HUES64 (cell line): ENCODE data around the gene JADE2.

Experiments used
- H3K27ac ChIP-seq: 2 replicates; pipeline ENCODE4 v1.7.0; 2013; ENCODE audit warnings: low read depth, low read length, inconsistent platforms
- H3K27me3 ChIP-seq: 2 replicates; pipeline ENCODE4 v1.6.1; 2013; ENCODE audit warnings: mild to moderate bottlenecking, low read length; ENCODE audit not compliant: insufficient read depth
- H3K36me3 ChIP-seq: 2 replicates; pipeline ENCODE4 v1.6.1; 2013; ENCODE audit warnings: mild to moderate bottlenecking, low read length; ENCODE audit not compliant: insufficient read depth
- H3K4me1 ChIP-seq: 2 replicates; pipeline ENCODE4 v1.6.1; 2013; ENCODE audit warnings: mild to moderate bottlenecking, low read length, moderate library complexity; ENCODE audit not compliant: insufficient read depth
- H3K4me3 ChIP-seq: 2 replicates; pipeline ENCODE4 v1.5.1; 2013; ENCODE audit warnings: mild to moderate bottlenecking, low read length, moderate library complexity
- H3K9ac ChIP-seq: 2 replicates; pipeline ENCODE4 v1.6.1; 2013; ENCODE audit warnings: mild to moderate bottlenecking, low read depth, low read length
- H3K9me3 ChIP-seq: 2 replicates; pipeline ENCODE4 v1.6.1; 2013; ENCODE audit warnings: low read depth, low read length; ENCODE audit not compliant: insufficient read depth
- WGBS: fragments of 150-250, 120-280 bp; methylation state at CpG from one replicate; pipeline ENCODE4 v1.1.7; 2013; ENCODE audit warnings: missing lambda C conversion rate; 5-methylcytosine and 5-hydroxymethylcytosine counted together

The JADE2 gene

DNA sequence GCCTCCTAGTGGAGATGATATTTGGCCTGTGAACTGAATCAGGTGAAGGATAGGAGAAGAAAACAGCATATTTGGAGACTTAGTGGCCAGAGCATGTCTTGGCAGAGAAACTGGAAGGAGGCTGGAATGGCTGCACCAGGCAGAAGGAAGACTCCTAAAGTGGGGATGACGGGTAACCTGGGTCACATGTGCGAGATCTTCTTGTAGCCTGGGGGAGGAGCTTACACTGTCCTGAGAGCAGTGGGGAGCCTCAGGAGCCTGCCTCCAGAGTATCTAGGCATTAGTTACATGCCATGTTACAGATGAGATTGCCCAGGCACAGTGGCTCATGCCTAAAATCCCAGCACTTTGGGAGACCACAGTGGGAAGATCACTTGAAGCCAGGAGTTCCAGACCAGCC is 49.8 kb downstream of the JADE2 start:
- no peak overlapping the region for H3K9ac ChIP-seq
- H3K36me3 ChIP-seq: peaks cover 83% of the 10 kb centered on the region
- 88% methylated on average over 2 of the region's 2 CpGs for WGBS

DNA sequence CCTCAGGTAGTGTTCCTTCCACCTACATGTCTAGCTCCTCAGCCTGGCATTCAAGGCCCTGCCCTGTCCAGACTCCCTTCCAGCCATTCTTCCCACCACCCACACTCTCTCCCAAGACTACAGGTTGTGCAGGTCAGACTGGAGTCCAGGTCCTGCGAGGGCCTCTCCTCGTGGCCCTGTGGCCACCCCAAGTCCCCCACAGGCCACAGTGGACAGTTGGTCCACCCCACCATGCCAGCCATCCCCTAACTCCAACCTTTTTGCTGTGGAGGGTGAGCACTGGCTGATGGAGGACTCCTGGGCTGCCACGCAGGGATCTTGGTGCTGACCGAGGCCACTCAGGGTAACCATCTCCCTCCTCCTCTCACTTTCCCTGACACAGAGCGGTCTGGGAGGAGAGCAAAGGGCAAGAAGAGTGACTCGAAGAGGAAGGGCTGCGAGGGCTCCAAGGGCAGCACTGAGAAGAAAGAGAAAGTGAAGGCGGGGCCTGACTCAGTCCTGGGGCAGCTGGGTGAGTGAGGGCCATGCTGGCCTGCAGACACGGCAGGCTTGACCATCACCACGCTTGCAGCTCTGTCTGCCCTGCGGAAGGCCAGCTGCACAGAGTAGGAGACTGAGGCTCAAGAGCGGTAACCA is 51.0 kb downstream of the JADE2 start:
- Histone ChIP-seq H3K27ac (no peak overlapping the region), H3K36me3 (peaks cover 82% of the 10 kb centered on the region)

More for the DNA sequence above, 49.8 kb downstream of the JADE2 start:
- H3K4me3 ChIP-seq: no peak overlapping the region
- no peaks in the 10 kb centered on the region for H3K4me1 ChIP-seq
- H3K27ac ChIP-seq: no peak overlapping the region
- H3K27me3 ChIP-seq: no peaks in the 10 kb centered on the region
- H3K9me3 ChIP-seq: no peaks in the 10 kb centered on the region

DNA sequence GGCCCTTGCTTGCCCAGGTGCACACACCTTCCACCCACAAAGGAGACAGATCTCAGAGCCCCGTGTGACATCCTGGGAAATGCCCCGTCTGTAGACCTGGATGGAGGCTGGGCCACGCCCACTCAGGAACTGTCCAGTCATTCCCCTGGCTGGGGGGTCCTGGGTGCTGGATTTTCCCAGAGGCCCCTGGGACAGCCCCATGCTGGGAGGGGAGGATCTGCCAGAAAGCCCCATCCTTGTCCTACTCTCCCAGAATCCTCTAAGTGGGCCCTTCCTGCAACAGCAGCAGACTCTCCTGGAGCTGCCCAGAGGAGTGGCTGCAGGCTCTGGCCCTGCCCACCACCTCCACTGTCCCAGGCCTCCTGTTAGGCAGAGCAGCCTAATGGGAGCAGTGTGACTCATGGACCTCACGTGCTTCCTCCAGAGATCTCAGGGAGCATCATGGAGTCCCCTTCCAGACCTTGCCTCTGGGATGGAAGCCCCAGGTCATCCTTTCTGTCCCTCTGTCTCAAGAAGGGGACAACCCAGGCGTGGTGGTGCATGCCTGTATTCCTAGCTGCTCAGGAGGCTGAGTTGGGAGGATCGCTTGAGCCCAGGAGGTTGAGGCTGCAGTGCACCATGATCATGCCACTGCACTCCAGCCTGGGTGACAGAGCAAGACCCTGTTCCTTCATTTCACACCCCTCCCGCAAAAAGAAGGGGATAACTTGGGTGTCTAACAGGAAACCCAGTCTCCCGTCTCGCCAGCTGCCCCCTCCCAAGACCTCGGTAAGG is 51.7 kb downstream of the JADE2 start:
- H3K27ac ChIP-seq: no peak overlapping the region
- no peak overlapping the region for H3K4me3 ChIP-seq
- no peaks in the 10 kb centered on the region for H3K9me3 ChIP-seq
- no peaks in the 10 kb centered on the region for H3K27me3 ChIP-seq
- peaks cover 76% of the 10 kb centered on the region for H3K36me3 ChIP-seq
- no peak overlapping the region for H3K9ac ChIP-seq
- WGBS: 76% methylated on average over 10 of the region's 10 CpGs
- H3K4me1 ChIP-seq: no peaks in the 10 kb centered on the region

More for the DNA sequence above, 51.0 kb downstream of the JADE2 start:
- no peaks in the 10 kb centered on the region for H3K27me3 ChIP-seq
- 93% methylated on average over 12 of the region's 12 CpGs for WGBS
- H3K4me1 ChIP-seq: no peaks in the 10 kb centered on the region
- H3K9me3 ChIP-seq: no peaks in the 10 kb centered on the region
- no peak overlapping the region for H3K4me3 ChIP-seq
- H3K9ac ChIP-seq: peak overlapping the region; percentile 6; the same call in 1 of the 2 replicates

DNA sequence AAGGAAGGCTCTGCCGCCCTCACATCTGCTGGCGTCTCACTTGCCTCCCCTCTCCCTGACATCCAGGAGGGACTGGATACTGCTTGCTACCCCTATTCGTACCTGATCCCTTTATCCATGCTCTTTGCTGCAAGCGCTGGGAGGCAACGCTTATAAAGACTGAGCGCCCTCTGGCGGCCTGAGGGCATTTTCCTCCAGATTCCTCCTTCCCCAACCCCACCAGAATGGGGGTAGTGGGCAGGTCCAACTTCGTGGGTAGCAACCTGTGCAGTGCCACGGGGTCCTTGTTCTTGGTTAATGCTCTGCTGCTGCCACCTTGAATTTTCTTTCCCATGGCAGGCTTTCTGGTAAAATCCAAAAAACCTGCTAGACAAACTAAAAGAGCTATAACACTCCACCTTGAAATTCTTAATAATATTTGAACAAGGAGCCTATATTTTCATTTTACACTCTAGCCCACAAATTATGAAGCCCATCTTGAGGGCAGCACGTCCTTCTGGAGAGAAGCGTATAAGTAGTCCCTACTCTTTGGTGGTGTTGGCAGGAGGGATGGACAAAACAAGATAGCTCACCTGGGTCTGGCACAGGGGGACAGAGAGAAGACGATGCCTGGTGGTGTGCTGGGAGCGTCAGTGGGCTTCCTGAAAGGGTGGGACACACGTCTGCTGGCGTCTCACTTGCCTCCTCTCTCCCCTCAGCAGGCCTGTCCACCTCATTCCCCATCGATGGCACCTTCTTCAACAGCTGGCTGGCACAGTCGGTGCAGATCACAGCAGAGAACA is 52.5 kb downstream of the JADE2 start:
- WGBS: 49% methylated on average over 17 of the region's 17 CpGs
- peaks cover 70% of the 10 kb centered on the region for H3K36me3 ChIP-seq
- no peaks in the 10 kb centered on the region for H3K4me1 ChIP-seq
- no peaks in the 10 kb centered on the region for H3K9me3 ChIP-seq
- H3K9ac ChIP-seq: no peak overlapping the region
- H3K4me3 ChIP-seq: no peak overlapping the region
- no peak overlapping the region for H3K27ac ChIP-seq
- no peaks in the 10 kb centered on the region for H3K27me3 ChIP-seq

DNA sequence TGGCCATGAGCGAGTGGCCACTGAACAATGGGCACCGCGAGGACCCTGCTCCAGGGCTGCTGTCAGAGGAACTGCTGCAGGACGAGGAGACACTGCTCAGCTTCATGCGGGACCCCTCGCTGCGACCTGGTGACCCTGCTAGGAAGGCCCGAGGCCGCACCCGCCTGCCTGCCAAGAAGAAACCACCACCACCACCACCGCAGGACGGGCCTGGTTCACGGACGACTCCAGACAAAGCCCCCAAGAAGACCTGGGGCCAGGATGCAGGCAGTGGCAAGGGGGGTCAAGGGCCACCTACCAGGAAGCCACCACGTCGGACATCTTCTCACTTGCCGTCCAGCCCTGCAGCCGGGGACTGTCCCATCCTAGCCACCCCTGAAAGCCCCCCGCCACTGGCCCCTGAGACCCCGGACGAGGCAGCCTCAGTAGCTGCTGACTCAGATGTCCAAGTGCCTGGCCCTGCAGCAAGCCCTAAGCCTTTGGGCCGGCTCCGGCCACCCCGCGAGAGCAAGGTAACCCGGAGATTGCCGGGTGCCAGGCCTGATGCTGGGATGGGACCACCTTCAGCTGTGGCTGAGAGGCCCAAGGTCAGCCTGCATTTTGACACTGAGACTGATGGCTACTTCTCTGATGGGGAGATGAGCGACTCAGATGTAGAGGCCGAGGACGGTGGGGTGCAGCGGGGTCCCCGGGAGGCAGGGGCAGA is 53.3 kb downstream of the JADE2 start:
- Histone ChIP-seq H3K4me3 (no peak overlapping the region), H3K9ac (no peak overlapping the region), H3K27ac (no peak overlapping the region), H3K36me3 (peaks cover 63% of the 10 kb centered on the region), H3K27me3 (no peaks in the 10 kb centered on the region), H3K4me1 (no peaks in the 10 kb centered on the region), H3K9me3 (no peaks in the 10 kb centered on the region)
- WGBS: 97% methylated on average over 32 of the region's 32 CpGs

DNA sequence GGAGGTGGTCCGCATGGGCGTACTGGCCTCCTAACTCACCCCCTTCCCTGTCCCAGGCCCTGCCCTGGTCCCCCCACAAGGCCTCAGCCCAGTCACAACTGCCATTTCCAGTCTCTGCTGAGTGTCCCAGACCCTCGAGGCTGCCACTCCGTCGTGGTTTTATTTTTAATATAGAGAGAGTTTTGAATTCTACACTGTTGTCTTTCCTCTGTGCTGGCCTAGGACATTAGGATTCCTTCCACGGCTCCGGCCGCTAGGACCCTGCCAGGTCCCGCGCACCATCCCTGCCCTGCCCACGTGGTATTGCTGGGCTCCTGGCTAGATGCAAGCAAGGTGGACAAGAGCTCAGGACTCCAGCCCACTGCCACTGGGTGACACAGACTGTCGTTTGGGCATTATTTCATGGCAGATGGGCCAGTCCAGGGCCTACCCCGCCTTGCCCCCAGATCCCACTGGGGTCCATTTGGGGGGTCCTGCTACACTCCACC is 53.9 kb downstream of the JADE2 start:
- H3K4me1 ChIP-seq: no peaks in the 10 kb centered on the region
- WGBS: 94% methylated on average over 13 of the region's 13 CpGs
- H3K4me3 ChIP-seq: no peak overlapping the region
- H3K27ac ChIP-seq: no peak overlapping the region
- H3K9ac ChIP-seq: no peak overlapping the region
- no peaks in the 10 kb centered on the region for H3K27me3 ChIP-seq
- H3K9me3 ChIP-seq: no peaks in the 10 kb centered on the region
- peaks cover 57% of the 10 kb centered on the region for H3K36me3 ChIP-seq

DNA sequence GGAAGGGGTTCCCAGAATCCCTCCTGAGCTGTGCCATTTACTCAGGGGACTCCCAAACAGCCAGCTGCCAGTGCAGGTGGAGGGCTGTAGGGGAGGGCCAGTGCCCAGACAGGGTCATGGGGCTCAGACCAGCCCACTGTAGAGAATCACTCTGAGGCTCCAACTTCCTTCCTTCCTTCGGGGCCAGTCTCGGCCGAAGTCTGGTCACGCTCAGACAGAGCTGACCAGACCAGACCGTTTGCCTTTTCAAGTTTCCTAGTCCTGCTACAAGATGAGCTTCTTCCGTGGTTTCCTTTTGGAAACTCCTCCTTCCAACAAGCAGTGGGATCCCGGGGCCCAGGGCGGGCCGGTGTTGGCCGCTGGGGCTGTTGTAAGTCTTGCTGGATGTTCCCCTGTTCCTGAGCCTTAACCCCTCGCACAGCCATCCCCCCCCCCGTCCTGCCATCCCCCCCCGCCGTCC is 54.6 kb downstream of the JADE2 start:
- Histone ChIP-seq H3K4me3 (no peak overlapping the region), H3K27ac (no peak overlapping the region), H3K27me3 (no peaks in the 10 kb centered on the region), H3K9ac (no peak overlapping the region), H3K36me3 (peaks cover 50% of the 10 kb centered on the region), H3K4me1 (no peaks in the 10 kb centered on the region), H3K9me3 (no peaks in the 10 kb centered on the region)
- 93% methylated on average over 10 of the region's 14 CpGs for WGBS

DNA sequence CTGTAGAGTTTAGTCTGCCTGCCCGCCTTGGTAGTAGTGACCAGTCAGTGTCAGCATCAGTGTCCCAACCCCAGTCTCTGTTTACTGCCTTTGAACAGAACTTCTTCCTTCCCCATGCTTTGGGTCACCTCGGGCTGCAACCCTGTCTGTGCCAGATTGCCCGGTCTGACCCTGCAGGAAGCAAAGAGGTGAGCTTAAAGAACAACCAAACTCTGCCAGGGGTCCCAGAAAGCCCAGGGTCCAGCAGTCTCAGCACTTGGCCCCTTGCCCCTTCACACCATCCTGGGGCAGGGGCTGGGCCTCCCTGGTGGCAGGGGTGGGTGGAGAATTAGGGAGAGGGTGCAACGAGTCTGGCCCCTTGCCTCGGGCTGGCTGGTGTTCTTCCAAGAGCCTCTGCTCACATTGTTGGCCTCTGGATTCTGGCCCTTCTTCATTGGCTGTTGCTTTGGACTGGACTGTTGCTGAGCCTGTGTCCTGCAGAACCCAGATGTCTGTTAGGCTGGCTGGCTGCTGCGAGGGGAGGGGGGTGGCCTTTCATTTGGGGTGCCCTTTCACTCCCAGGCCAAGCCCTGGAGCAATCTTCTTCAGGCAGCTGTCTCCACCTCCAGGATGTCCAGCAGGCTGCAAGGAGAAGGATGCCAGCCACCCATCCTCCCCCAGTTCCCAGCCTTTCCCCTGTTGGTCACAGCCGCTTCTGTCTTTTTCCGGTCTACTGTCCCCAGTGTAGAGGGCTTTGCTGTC is 55.9 kb downstream of the JADE2 start:
- H3K4me1 ChIP-seq: no peaks in the 10 kb centered on the region
- H3K4me3 ChIP-seq: no peak overlapping the region
- no peak overlapping the region for H3K9ac ChIP-seq
- H3K27me3 ChIP-seq: no peaks in the 10 kb centered on the region
- H3K36me3 ChIP-seq: peaks cover 36% of the 10 kb centered on the region
- H3K9me3 ChIP-seq: no peaks in the 10 kb centered on the region
- WGBS: 93% methylated on average over 6 of the region's 8 CpGs
- H3K27ac ChIP-seq: no peak overlapping the region

DNA sequence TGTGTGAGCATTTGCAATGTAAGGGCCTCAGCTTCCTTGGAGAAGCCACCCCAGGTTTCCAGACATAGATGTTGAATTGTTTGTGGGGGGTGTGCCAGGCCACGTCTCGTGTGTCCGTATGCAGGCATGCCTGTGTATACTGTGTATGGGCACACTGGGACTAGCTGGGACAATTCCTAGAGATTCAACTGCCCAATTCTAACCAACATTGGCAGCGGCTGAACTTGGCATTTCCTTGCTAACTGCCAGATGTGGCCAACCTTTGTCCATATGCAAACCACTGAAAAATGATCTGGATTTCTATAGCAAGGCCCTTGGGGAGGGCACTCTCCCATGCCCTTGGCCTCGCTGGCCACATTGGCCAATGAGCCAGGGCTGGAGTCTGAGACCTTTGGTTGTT is 56.8 kb downstream of the JADE2 start:
- H3K9ac ChIP-seq: no peak overlapping the region
- H3K4me3 ChIP-seq: no peak overlapping the region
- H3K27me3 ChIP-seq: no peaks in the 10 kb centered on the region
- H3K4me1 ChIP-seq: peaks cover 3% of the 10 kb centered on the region; the same call in 1 of the 2 replicates
- 90% methylated on average over 5 of the region's 5 CpGs for WGBS
- no peaks in the 10 kb centered on the region for H3K9me3 ChIP-seq
- no peak overlapping the region for H3K27ac ChIP-seq
- peaks cover 30% of the 10 kb centered on the region for H3K36me3 ChIP-seq

DNA sequence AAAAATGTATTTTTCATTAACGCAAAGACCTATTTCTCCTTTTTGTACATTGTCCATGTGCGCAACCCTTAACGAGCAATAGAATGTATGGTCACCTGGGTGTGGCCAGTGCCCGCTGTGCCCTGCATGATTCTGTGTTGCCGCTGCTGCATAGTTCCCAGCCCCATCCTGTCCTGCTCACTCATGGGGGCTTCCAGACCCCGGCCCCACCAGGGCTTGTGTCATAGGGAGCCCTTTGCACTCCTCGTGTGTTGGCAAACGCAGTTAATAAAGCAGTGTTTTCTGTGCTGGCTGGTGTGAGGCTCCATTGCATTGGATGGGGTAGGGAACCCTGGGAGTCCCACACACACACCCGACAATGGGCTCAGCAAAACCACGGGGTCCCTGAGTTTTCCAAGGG is 57.5 kb downstream of the JADE2 start:
- H3K9me3 ChIP-seq: no peaks in the 10 kb centered on the region
- H3K4me3 ChIP-seq: no peak overlapping the region
- no peaks in the 10 kb centered on the region for H3K27me3 ChIP-seq
- H3K27ac ChIP-seq: no peak overlapping the region
- H3K36me3 ChIP-seq: peaks cover 29% of the 10 kb centered on the region
- 94% methylated on average over 10 of the region's 10 CpGs for WGBS
- peaks cover 3% of the 10 kb centered on the region; the same call in 1 of the 2 replicates for H3K4me1 ChIP-seq
- no peak overlapping the region for H3K9ac ChIP-seq
